HepG2 (cell line): ENCODE measurements around the gene LEMD1. TPM values are rescaled to one million over a fixed set of nuclear protein-coding genes. Genes with fewer than 3 reads are reported as not detected.
A peak's percentile ranks its signal among the peaks of the same experiment; 100 is the strongest.

Experiments used
- ATAC-seq: fragments of 200-7000 bp; cut with Tn5 transposase; 3 replicates; pipeline ENCODE4 v1.9.1; 2020; ENCODE audit warnings: mild to moderate bottlenecking, moderate library complexity
- BruUV-seq: library from RNA; stranded (reverse); fragments of 400-500 nt; replicated peaks from 2 replicates; lab custom pipeline; 2021; lab: Mats Ljungman, UMichigan
- CTCF ChIA-PET: fragments of 300-600 bp; formaldehyde crosslinking; extraction: SDS; loops from one replicate; lab custom pipeline; 2021; ENCODE audit warnings: low total read pairs, inconsistent platforms, low intra/inter-chr PET ratio; lab: Yijun Ruan, JAX
- POLR2A ChIA-PET: fragments of 350-600 bp; sonication (Branson Sonifier 250); formaldehyde crosslinking; loops from one replicate; lab custom pipeline; 2020; ENCODE audit warnings: antibody characterized with exemption, inconsistent platforms; lab: Yijun Ruan, JAX
- DNase-seq: peaks from one replicate; pipeline ENCODE4 v3.0.0-alpha.2; 2015; ENCODE audit warnings: low spot score
- FAIRE-seq: peaks from 3 replicates; lab custom pipeline; 2011; peaks lifted over from hg19 to GRCh38; lab: Jason Lieb, UNC
- H2AFZ ChIP-seq: one replicate; pipeline ENCODE4 v1.6.1; 2011; ENCODE audit warnings: low read length, inconsistent platforms
- H3K27ac ChIP-seq: fragments of 300-600 bp; 3 replicates; pipeline ENCODE4 v1.8.0; 2011; ENCODE audit warnings: mixed run types, mild to moderate bottlenecking, mixed read lengths, low read length, inconsistent platforms; ENCODE audit not compliant: insufficient read depth; ENCODE audit errors: extremely low read length
- H3K27me3 ChIP-seq, 2 experiments: fragments of 200-600 bp in 1 of 2; 2 replicates in 1 of 2; 3 replicates in 1 of 2; pipeline versions ENCODE4 v1.6.0 to v1.8.0; 2011; ENCODE audit warnings: low read length in 2 of 2, mild to moderate bottlenecking in 2 of 2, moderate library complexity in 2 of 2, inconsistent platforms in 1 of 2; ENCODE audit not compliant: insufficient read depth in 2 of 2, control insufficient read depth in 1 of 2
- H3K36me3 ChIP-seq, 2 experiments: fragments of 200-600 bp in 1 of 2; replicated peaks in 1 of 2; 2 replicates in 1 of 2; 3 replicates in 1 of 2; pipeline versions ENCODE4 v1.5.1 to v1.8.0; 2011; ENCODE audit warnings: low read length in 2 of 2, inconsistent platforms in 1 of 2; ENCODE audit not compliant: insufficient read depth in 2 of 2, control insufficient read depth in 1 of 2
- H3K4me1 ChIP-seq: 2 replicates; pipeline ENCODE4 v1.5.1; 2012; ENCODE audit warnings: low read length, inconsistent platforms; ENCODE audit not compliant: insufficient read depth
- H3K4me2 ChIP-seq: 2 replicates; pipeline ENCODE4 v1.6.0; 2011; ENCODE audit warnings: low read depth, low read length, inconsistent platforms
- H3K4me3 ChIP-seq, 3 experiments: fragments of 200-600 bp in 1 of 3; sonication (generic), shearing (Covaris generic) in 1 of 3; replicated peaks in 1 of 3; 2 replicates each; pipeline ENCODE4 v1.5.1; 2011 to 2016; ENCODE audit warnings: low read length in 3 of 3, inconsistent platforms in 2 of 3, low read depth in 2 of 3, mild to moderate bottlenecking in 2 of 3, control low read depth in 1 of 3, mixed read lengths in 1 of 3; ENCODE audit not compliant: insufficient read depth in 1 of 3
- H3K79me2 ChIP-seq: one replicate; pipeline ENCODE4 v1.6.1; 2011; ENCODE audit warnings: low read length, inconsistent platforms; ENCODE audit not compliant: insufficient read depth
- H3K9ac ChIP-seq: 2 replicates; pipeline ENCODE4 v1.6.0; 2011; ENCODE audit warnings: mild to moderate bottlenecking, low read depth, low read length, inconsistent platforms; ENCODE audit not compliant: insufficient read depth
- H3K9me3 ChIP-seq: 2 replicates; pipeline ENCODE4 v1.5.1; 2012; ENCODE audit warnings: mild to moderate bottlenecking, low read length
- H4K20me1 ChIP-seq: 2 replicates; pipeline ENCODE4 v1.6.0; 2011; ENCODE audit warnings: inconsistent platforms, mild to moderate bottlenecking, low read length, moderate library complexity; ENCODE audit not compliant: insufficient read depth
- CBX2 ChIP-seq, 2 experiments: fragments of 200-600 bp in 1 of 2; sonication (generic); formaldehyde crosslinking in 1 of 2; IDR thresholded peaks; 2 replicates each; pipeline versions ENCODE4 v1.7.0 to v1.8.1; 2018 to 2022; ENCODE audit warnings: low read depth in 2 of 2, low read length in 1 of 2, mild to moderate bottlenecking in 1 of 2, missing genetic modification reagents in 1 of 2
- CEBPG ChIP-seq: IDR thresholded peaks from 2 replicates; pipeline ENCODE4 v1.6.1; 2016
- EZH2 ChIP-seq: conservative IDR thresholded peaks from 2 replicates; pipeline ENCODE4 v1.6.1; 2012; ENCODE audit warnings: mild to moderate bottlenecking, low read depth, low read length, moderate library complexity
- GLI4 ChIP-seq: sonication (generic); formaldehyde crosslinking; IDR thresholded peaks from 2 replicates; pipeline ENCODE4 v1.5.1; 2020; ENCODE audit warnings: missing genetic modification reagents, mild to moderate bottlenecking, moderate library complexity, borderline replicate concordance
- MTF2 ChIP-seq: sonication (generic); formaldehyde crosslinking; IDR thresholded peaks from 2 replicates; pipeline ENCODE4 v1.5.0; 2020; ENCODE audit warnings: missing genetic modification reagents, borderline replicate concordance
- NR2C2 ChIP-seq: sonication (generic); formaldehyde crosslinking; IDR thresholded peaks from 2 replicates; pipeline ENCODE4 v1.4.0; 2020; ENCODE audit warnings: missing genetic modification reagents, mild to moderate bottlenecking, moderate library complexity, borderline replicate concordance
- TCF7 ChIP-seq: sonication (generic); IDR thresholded peaks from 2 replicates; pipeline ENCODE4 v1.6.1; 2016; ENCODE audit warnings: antibody characterized with exemption, low read depth
- ZFYVE20 ChIP-seq: sonication (generic); formaldehyde crosslinking; IDR thresholded peaks from 2 replicates; pipeline ENCODE4 v1.8.0; 2023; ENCODE audit warnings: low read depth, mild to moderate bottlenecking, moderate library complexity, missing genetic modification reagents, borderline replicate concordance
- ZNF225 ChIP-seq: sonication (generic); formaldehyde crosslinking; IDR thresholded peaks from 2 replicates; pipeline ENCODE4 v1.4.0; 2020; ENCODE audit warnings: mild to moderate bottlenecking, missing genetic modification reagents
- ZNF543 ChIP-seq: sonication (generic); formaldehyde crosslinking; IDR thresholded peaks from 2 replicates; pipeline ENCODE4 v1.4.0; 2020; ENCODE audit warnings: mild to moderate bottlenecking, missing genetic modification reagents
- ZNF564 ChIP-seq: sonication (generic); formaldehyde crosslinking; IDR thresholded peaks from 2 replicates; pipeline ENCODE4 v1.8.1; 2023; ENCODE audit warnings: mild to moderate bottlenecking, missing genetic modification reagents
- ZNF605 ChIP-seq: sonication (generic); formaldehyde crosslinking; IDR thresholded peaks from 2 replicates; pipeline ENCODE4 v1.8.0; 2022; ENCODE audit warnings: mild to moderate bottlenecking, missing genetic modification reagents
- ZNF616 ChIP-seq: sonication (generic); formaldehyde crosslinking; IDR thresholded peaks from 2 replicates; pipeline ENCODE4 v1.5.0; 2020; ENCODE audit warnings: low read depth, mild to moderate bottlenecking, missing genetic modification reagents
- WGBS: methylation state at CpG from one replicate; pipeline ENCODE4 v1.1.6; 2017; ENCODE audit warnings: low lambda C conversion rate; 5-methylcytosine and 5-hydroxymethylcytosine counted together
- in situ Hi-C: cut with HindIII; loops from 2 replicates; pipeline ENCODE4 v1.10.0; 2017; ENCODE audit warnings: low pct_unique_long_range_greater_than_20kb; ENCODE audit not compliant: extremely low pct_ligation_motif_present
- intact Hi-C: fragments of 100-400 bp; cut with micrococcal nuclease; formaldehyde crosslinking; loops from one replicate; pipeline ENCODE4 v1.10.0; 2022; ENCODE audit not compliant: unreplicated experiment
- polyA plus RNA-seq, 8 experiments: library from polyadenylated mRNA; depleted of rRNA in 3 of 8; stranded (reverse) in 7 of 8; unstranded in 1 of 8; fragments of >200 nt; fragmentation: Illumina TruSeq in 4 of 8; extraction: Trizol in 4 of 8; gene quantifications; 2 replicates each; pipeline versions ENCODE4 v1.2.1 to v1.2.3, GENCODE V29; 2011 to 2016; ENCODE audit warnings: low read depth in 4 of 8, missing spikeins in 1 of 8, mixed read lengths in 1 of 8; ENCODE audit not compliant: insufficient read depth in 1 of 8
- total RNA-seq, 5 experiments: library from RNA; depleted of rRNA; stranded (reverse); fragments of >200 nt; fragmentation: Illumina TruSeq; extraction: Trizol; gene quantifications; 2 replicates each; pipeline ENCODE4 v1.2.3, GENCODE V29; 2016; ENCODE audit warnings: low read depth in 1 of 5
- TF ChIP-seq, protein P1 (sequence below): sonication (generic); formaldehyde crosslinking; IDR thresholded peaks from 2 replicates; pipeline ENCODE4 v1.5.1; 2020; ENCODE audit warnings: mild to moderate bottlenecking, missing genetic modification reagents, moderate library complexity
- TF ChIP-seq, protein P2 (sequence below): sonication (generic); formaldehyde crosslinking; IDR thresholded peaks from 2 replicates; pipeline ENCODE4 v1.4.0; 2020; ENCODE audit warnings: mild to moderate bottlenecking, missing genetic modification reagents

Gene LEMD1
- total and polyA plus RNA-seq, 2 of the 13 experiments (the other 11 are each of a cell fraction or from before 2014, with no cell fraction given), result 1.4 to 2.3 TPM

DNA sequence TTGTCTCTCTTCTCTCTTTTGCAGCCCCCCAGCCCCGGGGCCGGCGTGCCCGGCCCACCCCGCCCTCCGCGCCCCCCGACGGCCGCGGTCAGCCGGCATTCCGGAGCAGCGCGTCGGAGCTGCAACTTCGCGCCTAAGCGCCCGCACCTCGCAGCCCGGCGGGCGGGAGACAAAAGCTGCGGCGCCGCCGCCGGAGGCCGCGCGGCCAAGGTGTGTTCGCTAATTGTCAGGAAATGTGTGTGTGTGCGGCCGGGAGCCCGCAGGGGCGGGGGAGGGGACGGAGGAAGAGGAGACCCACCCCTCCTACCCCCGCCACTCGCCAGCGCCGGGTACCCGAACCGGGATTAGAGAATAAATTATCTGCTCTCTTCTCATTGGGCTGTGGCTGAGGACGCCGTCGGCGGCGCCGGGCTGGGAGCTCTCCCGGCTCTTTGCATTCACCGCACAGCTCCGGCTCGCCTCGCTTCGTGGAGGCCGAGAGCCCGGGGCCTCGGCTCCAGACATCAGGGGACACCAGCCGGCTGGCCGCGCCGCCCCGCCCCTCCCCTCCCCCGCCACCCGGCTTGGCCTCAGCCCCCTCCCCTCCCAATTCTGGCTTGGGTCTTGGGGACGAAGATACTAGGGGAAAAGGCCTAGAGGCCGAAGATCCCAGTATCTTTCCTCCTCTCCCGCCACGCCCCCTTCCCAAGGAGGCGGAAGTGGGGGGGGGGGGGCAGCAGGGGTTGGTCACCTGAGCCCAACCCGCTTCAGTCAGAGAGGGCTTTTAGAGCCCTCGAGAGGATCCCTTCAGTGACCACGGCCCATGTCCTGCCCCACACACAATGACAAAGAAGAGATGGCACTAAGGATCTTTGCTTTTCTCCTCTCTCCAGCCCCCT lies 35.3 kb upstream of the LEMD1 start (continued):
- no peak for TF ChIP-seq ZNF225
- TF ChIP-seq GLI4, result no peak
- TF ChIP-seq ZNF564, result 0 out of 2 replicates have a peak, but pooled peaks have one; percentile 14
- TF ChIP-seq MTF2 (CRISPR knock-in tag), result 0 out of 2 replicates have a peak, but pooled peaks have one; percentile 8
- no peak for TF ChIP-seq ZFYVE20 (CRISPR knock-in tag)
- TF ChIP-seq, all 625 proteins: peak for 5

DNA sequence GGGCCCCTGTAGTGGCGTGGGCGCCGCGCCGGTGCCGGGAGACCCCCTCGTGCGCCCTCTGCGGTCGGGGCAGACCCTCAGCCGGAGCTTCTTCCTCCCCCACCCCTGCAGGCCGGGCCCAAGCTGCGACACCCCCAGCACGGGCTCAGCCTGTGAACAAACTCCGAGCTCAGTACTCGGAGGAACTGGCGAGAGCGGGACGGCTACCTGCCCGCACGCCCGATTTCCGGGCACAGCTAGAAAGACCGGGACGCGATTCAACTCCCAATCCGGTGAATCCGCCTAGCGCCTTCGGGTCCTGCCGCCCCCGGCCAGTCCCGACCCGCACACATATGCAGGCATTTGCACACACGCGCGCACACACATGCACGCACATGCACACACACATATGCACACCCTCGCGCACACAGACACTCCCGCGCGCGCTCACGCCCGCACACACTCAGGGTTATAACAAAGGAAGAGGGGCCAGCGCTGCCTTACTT lies 34.6 kb upstream of the LEMD1 start:
- Histone ChIP-seq H3K79me2 (no peaks in the 10 kb centered on the region), H3K4me1 (peaks cover 33% of the 10 kb centered on the region), H4K20me1 (no peaks in the 10 kb centered on the region), H2AFZ (no peak overlapping the region), H3K4me3 (peak overlapping the region in 2 of 3 experiments; percentile 34 to 58; a peak in 3 of 6 replicates), H3K36me3 (no peaks in the 10 kb centered on the region), H3K27me3 (peaks cover 2 to 79% of the 10 kb centered on the region in 2 experiments; a peak in 4 of 5 replicates), H3K4me2 (peak overlapping the region; percentile 58), H3K9me3 (no peaks in the 10 kb centered on the region), H3K9ac (no peak overlapping the region), H3K27ac (no peak overlapping the region)
- no TSS peak for BruUV-seq
- ChIA-PET POLR2A (no interaction called here), CTCF (no interaction called here)
- WGBS, result no CpG with 5 or more reads among the region's 47 CpGs
- FAIRE-seq, result no peak
- no peak for DNase-seq
- in situ Hi-C loops, result no loop called here
- peak; percentile 19 for ATAC-seq
- intact Hi-C loops, result loop anchor here (10.0 kb wide), 1 partner anchor 122 kb away; no protein-coding TSS in a partner anchor
- TF ChIP-seq ZNF543 (CRISPR knock-in tag), result no peak
- no peak for TF ChIP-seq NR2C2
- no peak for TF ChIP-seq CEBPG (CRISPR knock-in tag)
- TF ChIP-seq, protein P1, sequence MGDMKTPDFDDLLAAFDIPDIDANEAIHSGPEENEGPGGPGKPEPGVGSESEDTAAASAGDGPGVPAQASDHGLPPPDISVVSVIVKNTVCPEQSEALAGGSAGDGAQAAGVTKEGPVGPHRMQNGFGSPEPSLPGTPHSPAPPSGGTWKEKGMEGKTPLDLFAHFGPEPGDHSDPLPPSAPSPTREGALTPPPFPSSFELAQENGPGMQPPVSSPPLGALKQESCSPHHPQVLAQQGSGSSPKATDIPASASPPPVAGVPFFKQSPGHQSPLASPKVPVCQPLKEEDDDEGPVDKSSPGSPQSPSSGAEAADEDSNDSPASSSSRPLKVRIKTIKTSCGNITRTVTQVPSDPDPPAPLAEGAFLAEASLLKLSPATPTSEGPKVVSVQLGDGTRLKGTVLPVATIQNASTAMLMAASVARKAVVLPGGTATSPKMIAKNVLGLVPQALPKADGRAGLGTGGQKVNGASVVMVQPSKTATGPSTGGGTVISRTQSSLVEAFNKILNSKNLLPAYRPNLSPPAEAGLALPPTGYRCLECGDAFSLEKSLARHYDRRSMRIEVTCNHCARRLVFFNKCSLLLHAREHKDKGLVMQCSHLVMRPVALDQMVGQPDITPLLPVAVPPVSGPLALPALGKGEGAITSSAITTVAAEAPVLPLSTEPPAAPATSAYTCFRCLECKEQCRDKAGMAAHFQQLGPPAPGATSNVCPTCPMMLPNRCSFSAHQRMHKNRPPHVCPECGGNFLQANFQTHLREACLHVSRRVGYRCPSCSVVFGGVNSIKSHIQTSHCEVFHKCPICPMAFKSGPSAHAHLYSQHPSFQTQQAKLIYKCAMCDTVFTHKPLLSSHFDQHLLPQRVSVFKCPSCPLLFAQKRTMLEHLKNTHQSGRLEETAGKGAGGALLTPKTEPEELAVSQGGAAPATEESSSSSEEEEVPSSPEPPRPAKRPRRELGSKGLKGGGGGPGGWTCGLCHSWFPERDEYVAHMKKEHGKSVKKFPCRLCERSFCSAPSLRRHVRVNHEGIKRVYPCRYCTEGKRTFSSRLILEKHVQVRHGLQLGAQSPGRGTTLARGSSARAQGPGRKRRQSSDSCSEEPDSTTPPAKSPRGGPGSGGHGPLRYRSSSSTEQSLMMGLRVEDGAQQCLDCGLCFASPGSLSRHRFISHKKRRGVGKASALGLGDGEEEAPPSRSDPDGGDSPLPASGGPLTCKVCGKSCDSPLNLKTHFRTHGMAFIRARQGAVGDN (CRISPR knock-in tag), result 0 out of 2 replicates have a peak, but pooled peaks have one; percentile 14
- TF ChIP-seq TCF7, result no peak
- TF ChIP-seq, protein P2, sequence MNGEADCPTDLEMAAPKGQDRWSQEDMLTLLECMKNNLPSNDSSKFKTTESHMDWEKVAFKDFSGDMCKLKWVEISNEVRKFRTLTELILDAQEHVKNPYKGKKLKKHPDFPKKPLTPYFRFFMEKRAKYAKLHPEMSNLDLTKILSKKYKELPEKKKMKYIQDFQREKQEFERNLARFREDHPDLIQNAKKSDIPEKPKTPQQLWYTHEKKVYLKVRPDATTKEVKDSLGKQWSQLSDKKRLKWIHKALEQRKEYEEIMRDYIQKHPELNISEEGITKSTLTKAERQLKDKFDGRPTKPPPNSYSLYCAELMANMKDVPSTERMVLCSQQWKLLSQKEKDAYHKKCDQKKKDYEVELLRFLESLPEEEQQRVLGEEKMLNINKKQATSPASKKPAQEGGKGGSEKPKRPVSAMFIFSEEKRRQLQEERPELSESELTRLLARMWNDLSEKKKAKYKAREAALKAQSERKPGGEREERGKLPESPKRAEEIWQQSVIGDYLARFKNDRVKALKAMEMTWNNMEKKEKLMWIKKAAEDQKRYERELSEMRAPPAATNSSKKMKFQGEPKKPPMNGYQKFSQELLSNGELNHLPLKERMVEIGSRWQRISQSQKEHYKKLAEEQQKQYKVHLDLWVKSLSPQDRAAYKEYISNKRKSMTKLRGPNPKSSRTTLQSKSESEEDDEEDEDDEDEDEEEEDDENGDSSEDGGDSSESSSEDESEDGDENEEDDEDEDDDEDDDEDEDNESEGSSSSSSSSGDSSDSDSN (CRISPR knock-in tag), result 0 out of 2 replicates have a peak, but pooled peaks have one; percentile 19
- 0 out of 2 replicates have a peak, but pooled peaks have one; percentile 32 for TF ChIP-seq ZNF564
- peak; percentile 85; the same call in 1 of the 2 replicates for TF ChIP-seq EZH2
- no peak for TF ChIP-seq ZNF616
- no peak for TF ChIP-seq ZNF605 (CRISPR knock-in tag)
- TF ChIP-seq CBX2 (IDR thresholded peaks at IDR 0.05; ENCODE audit: low read depth, low read length), result peak; percentile 60; the same call in 1 of the 2 replicates
- no peak for TF ChIP-seq CBX2 (CRISPR knock-in tag; IDR thresholded peaks at IDR 0.05; ENCODE audit: low read depth)
